Testis (tissue), 2 donors: Measurements from ENCODE around the gene RGMA.

Experiments
- CTCF ChIP-seq, 3 experiments: fragments of 450-650 bp in 2 of 3; fragments of 200-600 bp in 1 of 3; sonication (generic) in 1 of 3; IDR thresholded peaks; one replicate each; pipeline ENCODE4 v1.5.1; 2016 to 2019; ENCODE audit warnings: antibody characterized with exemption in 3 of 3, mild to moderate bottlenecking in 2 of 3, moderate library complexity in 1 of 3
- POLR2A ChIP-seq: fragments of 450-650 bp; IDR thresholded peaks from one replicate; pipeline ENCODE4 v1.6.1; 2017; ENCODE audit warnings: antibody characterized with exemption, mild to moderate bottlenecking, moderate library complexity

DNA sequence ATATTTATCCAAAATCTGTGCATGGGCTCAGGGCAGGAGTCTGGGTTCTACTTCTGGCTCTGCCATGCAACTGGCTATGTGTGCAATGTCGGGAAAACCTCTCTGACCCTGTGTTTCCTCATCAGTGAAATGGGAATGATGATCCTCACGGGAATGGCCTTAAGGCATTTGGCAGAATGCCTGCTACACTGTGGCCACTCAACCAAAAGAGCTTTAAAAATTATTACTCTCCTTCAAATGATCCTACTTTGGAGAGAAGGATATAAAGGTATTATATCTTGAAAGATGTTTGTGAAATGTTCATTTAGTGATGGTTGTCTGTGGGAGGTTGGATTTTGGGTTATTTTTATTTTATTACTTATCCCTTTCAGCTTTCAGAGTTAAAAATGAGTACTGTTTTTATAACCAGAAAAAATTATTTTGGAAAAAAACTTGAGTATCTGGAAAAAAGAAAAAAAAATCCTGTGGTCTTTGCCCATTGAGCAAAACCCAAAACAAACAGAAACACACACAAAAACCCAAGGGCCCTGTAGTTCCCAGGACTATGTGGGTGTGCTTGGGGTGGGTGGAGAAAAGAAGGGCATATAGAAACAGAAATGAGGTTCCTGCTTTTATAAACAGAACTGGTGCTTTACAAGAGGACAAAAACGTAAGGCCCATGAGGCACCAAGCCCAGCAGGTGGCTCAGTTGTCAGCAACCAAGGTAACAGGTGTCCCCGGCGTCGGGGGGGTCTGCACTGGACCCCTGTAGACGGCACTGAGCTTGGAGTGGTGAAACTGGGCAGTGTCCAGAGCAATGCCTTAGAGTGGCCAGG lies 22.0 kb downstream of the RGMA start:
- no peak for TF ChIP-seq CTCF (IDR thresholded peaks at IDR 0.05)
- no peak for TF ChIP-seq POLR2A
